ENCODE data around the gene MSI2.
"Not testable (repeated sequence)": the region's sequence is repeated elsewhere in the genome, so short reads cannot be mapped to it uniquely, and the experiment has no call there.

The MSI2 gene

GRCh38 chr17:57621791-57622190 is 365.5 kb downstream of the MSI2 start:
- in situ Hi-C loops (cut with MboI; ENCODE audit: low sequenced_read_pairs) = not testable (repeated sequence)

DNA sequence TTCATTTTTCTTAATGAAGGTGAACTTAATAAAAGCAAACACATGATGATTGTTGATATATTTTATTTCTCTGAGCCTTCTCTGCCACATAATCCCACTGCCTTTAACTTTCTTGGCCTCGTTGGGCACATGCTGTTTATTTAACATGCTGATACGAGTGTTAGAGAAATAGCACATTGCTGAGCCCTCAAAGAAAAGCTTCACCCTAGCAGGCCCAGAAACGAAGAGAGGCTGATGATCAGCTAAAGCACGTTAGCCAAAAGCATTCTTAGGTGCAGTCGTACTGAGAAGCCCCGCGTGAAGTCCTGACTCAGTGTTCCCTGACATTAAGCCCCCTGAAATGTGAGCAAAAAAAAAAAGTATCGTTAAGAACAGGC is 366.0 kb downstream of the MSI2 start:
- in situ Hi-C loops (cut with MboI; ENCODE audit: low sequenced_read_pairs) = no loop called here

DNA sequence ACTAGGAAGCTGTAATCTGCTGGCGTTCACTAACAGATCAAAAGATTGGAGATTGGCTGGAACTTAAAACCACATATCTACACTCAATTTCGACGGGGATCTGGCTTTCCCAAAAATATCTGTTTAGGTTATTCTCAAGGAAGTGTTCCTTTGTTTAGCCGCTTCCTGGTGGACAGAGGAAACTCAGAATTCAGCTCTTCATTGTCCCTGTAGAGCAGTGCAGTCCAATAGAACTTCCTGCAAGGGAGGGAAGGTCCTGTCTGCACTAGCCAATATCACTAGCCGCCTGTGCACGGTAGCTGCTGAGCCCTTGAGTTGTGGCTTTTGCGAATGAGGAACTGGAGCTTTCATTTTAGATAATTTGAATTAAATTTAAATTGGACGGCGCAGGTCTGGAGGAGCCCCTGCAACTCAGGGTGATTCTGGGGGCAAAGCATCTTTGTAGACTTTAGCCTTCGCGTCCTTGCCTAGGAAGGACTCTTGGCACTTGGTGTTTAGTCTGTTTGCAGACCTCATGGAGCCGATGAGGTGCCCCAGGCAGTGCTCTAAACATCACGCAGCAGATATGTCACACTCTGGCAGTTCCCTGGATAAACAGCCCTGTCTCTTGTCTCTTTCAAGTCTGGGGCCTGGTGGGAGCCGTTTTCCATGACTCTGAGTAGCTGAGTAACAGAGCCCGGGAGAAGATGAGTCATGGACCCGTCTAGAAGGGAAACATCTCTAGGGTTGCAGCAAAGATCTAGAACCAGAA is 366.5 kb downstream of the MSI2 start:
- in situ Hi-C loops (cut with MboI; ENCODE audit: low sequenced_read_pairs) = no loop called here

GRCh38 chr17:57623620-57624019 is 367.3 kb downstream of the MSI2 start:
- in situ Hi-C loops (cut with MboI; ENCODE audit: low sequenced_read_pairs) = no loop called here

DNA sequence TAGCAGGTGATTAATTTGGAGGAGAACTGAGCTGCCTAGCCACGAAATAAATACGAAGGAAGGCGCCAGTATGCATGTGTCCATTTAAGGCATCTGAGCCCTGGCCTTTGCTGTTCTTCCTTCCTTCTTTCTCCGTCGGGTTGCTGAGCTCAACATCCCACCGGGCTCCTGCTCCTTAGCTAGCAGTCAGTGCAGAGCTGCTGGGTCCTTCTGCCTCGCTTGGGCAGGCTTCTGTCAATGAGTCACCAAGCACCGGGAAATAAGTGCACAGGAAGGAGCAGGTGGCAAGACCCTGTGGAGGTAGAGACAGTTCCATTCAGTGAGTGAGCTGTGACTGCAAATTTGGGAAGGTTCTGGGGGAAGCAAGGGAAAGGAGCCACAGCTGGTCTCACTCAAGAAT is 368.1 kb downstream of the MSI2 start:
- in situ Hi-C loops (cut with MboI; ENCODE audit: low sequenced_read_pairs) = no loop called here

DNA sequence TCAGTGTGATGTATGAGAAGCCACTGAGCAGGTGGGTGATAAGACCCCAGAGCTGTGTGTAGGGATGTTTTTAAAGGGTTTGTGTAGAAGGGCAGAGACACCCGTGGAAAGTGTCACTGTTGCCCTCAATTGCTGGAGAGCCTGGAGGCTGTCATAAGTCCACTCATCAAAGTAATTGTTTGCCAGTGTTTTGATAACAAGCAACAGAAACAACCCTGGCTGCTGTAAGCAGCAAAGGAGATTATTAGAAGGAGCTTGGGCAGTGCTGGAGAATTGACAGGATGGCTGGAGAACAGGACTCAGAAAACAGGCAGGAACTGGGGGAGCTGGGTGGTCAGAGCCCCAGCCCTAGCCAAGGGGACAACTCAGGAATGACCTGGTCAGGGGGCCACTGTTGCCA is 369.2 kb downstream of the MSI2 start:
- in situ Hi-C loops (cut with MboI; ENCODE audit: low sequenced_read_pairs) = no loop called here

DNA sequence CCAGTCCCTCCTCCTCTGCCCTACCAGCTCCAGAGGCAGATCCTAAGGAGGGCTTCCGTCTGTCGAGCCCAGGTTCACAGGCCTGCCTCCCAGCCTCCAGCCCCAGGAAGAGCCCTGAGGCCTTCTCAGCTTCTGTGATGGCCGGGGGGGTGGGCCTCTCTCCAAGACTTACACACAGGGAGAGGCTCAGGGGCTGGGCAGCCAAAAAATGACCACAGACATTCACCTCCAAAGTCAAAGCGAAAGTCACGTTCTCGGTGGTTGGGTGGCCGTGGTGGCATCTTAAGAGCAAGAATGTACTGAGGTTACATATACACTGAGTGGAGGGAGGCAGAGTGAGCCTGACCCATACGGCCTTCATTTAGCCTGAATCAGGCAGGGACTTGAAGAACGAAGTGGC is 369.6 kb downstream of the MSI2 start:
- in situ Hi-C loops (cut with MboI; ENCODE audit: low sequenced_read_pairs) = no loop called here

DNA sequence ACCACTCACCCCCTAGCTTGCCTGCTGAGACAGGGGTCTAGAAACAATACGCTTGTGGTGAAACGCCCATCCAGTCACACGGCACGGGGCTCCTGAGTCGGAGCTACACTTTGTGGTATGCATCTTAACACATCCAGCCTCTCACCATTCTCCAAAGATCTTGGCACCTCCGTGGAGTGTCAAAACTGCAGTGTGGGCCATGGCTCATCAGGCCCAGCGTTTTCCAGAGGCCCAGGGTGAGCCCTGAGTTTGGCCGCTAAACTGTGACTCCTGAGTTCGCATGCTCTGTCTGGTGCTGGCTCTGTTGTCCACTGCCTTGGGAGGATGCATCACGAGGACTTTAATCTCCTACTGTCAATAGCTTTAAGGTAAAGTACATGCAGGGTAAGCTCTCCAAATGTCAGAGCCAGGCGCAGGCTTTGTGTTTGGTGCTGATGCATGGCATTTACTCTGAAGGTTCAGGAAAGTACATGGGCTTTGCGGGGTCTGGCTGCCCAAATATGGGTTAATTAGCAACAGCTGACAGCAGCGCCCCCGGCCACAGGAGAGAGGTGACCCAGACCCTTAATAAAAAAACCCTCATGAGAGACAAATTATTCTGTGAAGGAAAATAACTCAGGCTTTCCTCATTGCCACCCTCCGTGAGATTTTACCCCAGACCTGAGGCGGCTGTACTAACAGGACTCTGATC is 370.3 kb downstream of the MSI2 start:
- in situ Hi-C loops (cut with MboI; ENCODE audit: low sequenced_read_pairs) = no loop called here

DNA sequence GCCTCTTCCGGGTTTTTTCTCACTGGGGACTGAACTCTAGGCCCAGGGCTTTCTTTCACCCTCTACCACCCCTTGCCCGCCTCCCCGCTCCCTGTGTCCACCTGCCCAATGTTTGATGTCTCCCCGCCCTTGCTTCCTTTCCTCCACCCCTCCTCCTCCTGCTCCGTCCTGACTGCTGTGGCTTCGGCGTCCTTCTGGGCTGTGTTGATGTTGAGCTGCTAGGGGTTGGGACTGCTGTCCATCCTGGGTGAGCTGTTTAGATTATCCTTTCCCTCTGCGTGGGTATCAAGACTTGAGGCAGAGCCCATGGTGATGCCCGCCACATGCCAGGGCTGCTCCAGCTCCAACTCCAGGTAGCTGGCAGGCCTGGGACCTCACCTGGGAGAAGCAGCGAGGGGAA is 371.3 kb downstream of the MSI2 start:
- in situ Hi-C loops (cut with MboI; ENCODE audit: low sequenced_read_pairs) = no loop called here

GRCh38 chr17:57628421-57628820 is 372.1 kb downstream of the MSI2 start:
- in situ Hi-C loops (cut with MboI; ENCODE audit: low sequenced_read_pairs) = no loop called here

DNA sequence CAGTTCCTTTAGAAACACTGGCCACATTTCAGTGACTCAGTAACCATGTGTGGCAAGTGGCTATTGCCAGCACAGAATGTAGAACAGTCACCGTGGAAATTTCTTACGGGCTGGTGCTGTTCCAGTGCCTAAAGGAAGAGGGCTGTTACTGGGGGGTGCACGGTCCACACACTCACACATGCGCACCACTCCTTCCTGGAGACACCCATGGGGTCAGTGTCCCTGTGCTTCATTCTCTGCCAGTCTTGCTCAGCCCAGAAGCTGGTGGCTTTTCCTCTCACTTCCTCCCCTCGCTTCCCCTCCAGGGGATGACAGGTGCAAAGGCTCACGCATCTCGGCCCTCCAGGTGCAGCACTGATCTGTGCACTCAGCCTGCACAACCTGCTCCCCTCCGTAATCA is 373.1 kb downstream of the MSI2 start:
- in situ Hi-C loops (cut with MboI; ENCODE audit: low sequenced_read_pairs) = no loop called here

- in situ Hi-C loops (cut with MboI; ENCODE audit: low sequenced_read_pairs) = no loop called here
These were observed 373.6 kb downstream of the MSI2 start for GRCh38 chr17:57629886-57630285.

- in situ Hi-C loops (cut with MboI; ENCODE audit: low sequenced_read_pairs) = no loop called here
These were observed 374.4 kb downstream of the MSI2 start for GRCh38 chr17:57630736-57631135.

GRCh38 chr17:57631871-57632270 is 375.5 kb downstream of the MSI2 start:
- in situ Hi-C loops (cut with MboI; ENCODE audit: low sequenced_read_pairs) = no loop called here

DNA sequence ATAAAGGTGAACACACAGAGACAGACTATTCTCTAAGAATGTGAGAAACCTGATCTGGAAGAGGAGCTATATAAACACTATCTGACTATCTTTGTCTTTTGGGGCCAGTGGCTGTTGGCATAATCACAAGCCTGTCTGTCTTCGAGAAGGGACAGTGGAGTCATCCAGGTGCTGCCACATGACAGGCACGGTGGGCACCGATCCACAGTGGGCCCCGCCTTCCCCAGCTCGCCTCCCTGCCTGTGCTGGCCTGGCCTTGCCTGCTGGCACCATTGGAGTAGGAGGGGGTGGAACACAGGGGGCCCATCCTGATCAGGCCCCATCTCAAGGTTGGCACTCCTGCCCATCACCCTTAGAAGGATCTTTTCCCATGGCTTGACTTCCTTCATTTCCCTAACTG is 376.0 kb downstream of the MSI2 start:
- in situ Hi-C loops (cut with MboI; ENCODE audit: low sequenced_read_pairs) = no loop called here

DNA sequence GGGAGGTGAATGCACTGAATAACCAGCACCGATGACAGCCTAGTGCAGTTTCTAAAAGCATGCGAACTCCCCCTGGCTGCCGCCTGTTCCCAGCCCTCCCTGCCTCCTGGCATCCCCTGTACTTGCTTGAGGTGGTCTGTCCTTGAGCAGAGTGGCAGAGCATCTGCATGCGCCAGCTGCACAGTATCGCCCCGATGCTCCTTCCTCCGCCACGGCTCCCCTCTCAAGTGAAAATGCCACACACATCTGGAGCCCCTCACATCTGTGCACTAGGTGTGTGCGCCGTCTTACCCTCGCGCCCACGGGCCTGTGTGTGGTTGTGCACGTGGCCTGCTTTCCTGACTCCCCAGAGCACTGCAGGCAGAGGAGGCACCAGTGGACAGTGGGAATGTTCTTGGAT is 376.9 kb downstream of the MSI2 start:
- in situ Hi-C loops (cut with MboI; ENCODE audit: low sequenced_read_pairs) = no loop called here

- in situ Hi-C loops (cut with MboI; ENCODE audit: low sequenced_read_pairs) = no loop called here
These were observed 378.6 kb downstream of the MSI2 start for GRCh38 chr17:57634713-57635465.

GRCh38 chr17:57636274-57636673 is 380.0 kb downstream of the MSI2 start:
- in situ Hi-C loops (cut with MboI; ENCODE audit: low sequenced_read_pairs) = no loop called here

GRCh38 chr17:57636985-57637665 is 380.8 kb downstream of the MSI2 start:
- in situ Hi-C loops (cut with MboI; ENCODE audit: low sequenced_read_pairs) = no loop called here

DNA sequence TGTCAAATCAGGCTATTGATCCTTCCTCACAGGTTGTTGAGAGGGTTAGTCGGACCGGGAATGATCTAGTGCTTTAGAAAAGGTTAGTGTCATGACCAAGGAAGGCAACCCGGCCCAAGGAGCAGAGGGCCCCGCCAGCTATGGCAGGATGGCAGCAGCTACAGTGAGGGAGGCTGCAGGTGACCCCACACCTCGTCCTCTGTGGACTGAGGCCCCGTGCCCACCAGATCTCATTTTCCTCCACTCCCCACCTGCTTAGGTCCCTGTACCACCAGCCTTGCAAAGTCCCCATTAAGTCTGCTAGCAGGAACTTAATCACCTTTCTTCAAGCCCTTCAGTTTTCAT is 381.3 kb downstream of the MSI2 start:
- in situ Hi-C loops (cut with MboI; ENCODE audit: low sequenced_read_pairs) = no loop called here

DNA sequence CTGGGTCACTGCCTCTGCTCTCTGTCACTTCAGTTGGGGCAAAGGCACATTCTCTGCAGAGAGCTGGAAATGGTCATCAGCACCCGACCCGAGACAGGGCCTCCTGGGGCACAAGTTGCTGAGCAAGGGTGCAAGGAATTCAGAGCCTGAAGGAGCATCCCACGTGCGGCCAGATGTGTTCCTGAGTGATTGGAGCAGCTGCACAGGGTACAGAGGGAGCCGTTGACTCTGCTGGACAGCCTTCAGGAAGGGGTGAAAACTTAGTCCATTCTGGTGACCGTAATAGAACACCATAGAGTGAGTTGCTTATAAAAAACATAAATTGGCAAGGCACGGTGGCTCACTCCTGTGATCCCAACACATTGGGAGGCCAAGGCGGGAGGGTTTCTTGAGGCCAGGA is 382.0 kb downstream of the MSI2 start:
- in situ Hi-C loops (cut with MboI; ENCODE audit: low sequenced_read_pairs) = no loop called here

DNA sequence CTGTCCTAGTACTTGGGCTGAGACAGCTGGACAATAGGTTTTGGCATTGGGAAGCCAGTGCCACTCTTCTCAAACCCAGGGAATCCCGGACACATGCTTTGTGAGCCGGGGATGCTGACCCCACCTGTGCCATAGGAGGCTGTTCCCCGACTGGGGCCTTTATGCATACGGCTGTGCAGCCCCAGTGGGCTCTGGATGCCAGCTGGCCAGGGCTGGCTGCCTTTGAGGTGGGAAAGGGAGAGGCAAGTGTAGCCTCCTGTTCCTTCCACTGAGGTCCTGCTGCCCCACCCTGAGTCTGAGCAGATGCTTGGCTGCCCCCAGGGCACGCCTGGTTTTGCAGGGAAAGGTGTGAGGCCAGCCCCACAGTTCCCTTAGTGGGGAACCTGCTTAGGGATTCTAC is 383.1 kb downstream of the MSI2 start:
- in situ Hi-C loops (cut with MboI; ENCODE audit: low sequenced_read_pairs) = no loop called here

Measured in HL-60/S4 treated with retinoic acid at 250 ng/mL for 4 days and 3 days (cell line).